ENCODE results near the gene CTDSP1.

Gene CTDSP1

GRCh38 chr2:218419630-218420216 is 20.1 kb downstream of the CTDSP1 start:
- H3K9me3 ChIP-seq (ENCODE audit: control insufficient read depth, insufficient read depth, low read length), result no peaks in the 10 kb centered on the region
- no peaks in the 10 kb centered on the region for H3K27me3 ChIP-seq (ENCODE audit: control insufficient read depth, insufficient read depth, low read length)
- peak overlapping the region; percentile 26 for H3K4me3 ChIP-seq (ENCODE audit: low read depth, low read length)
- H3K4me1 ChIP-seq (ENCODE audit: control insufficient read depth, insufficient read depth, low read length), result peaks cover 6% of the 10 kb centered on the region
- H3K9ac ChIP-seq (ENCODE audit: low read depth, low read length), result no peak overlapping the region
- H3K36me3 ChIP-seq (ENCODE audit: control insufficient read depth, insufficient read depth, low read length), result no peaks in the 10 kb centered on the region

GRCh38 chr2:218421027-218421426 is 21.4 kb downstream of the CTDSP1 start:
- Histone ChIP-seq H3K9me3 (ENCODE audit: control insufficient read depth, insufficient read depth, low read length) (no peaks in the 10 kb centered on the region), H3K4me1 (ENCODE audit: control insufficient read depth, insufficient read depth, low read length) (peaks cover 6% of the 10 kb centered on the region), H3K9ac (ENCODE audit: low read depth, low read length) (no peak overlapping the region), H3K4me3 (ENCODE audit: low read depth, low read length) (no peak overlapping the region), H3K27me3 (ENCODE audit: control insufficient read depth, insufficient read depth, low read length) (no peaks in the 10 kb centered on the region), H3K36me3 (ENCODE audit: control insufficient read depth, insufficient read depth, low read length) (no peaks in the 10 kb centered on the region)

GRCh38 chr2:218422403-218423086 is 22.9 kb downstream of the CTDSP1 start:
- Histone ChIP-seq H3K4me3 (ENCODE audit: low read depth, low read length) (no peak overlapping the region), H3K36me3 (ENCODE audit: control insufficient read depth, insufficient read depth, low read length) (no peaks in the 10 kb centered on the region), H3K9me3 (ENCODE audit: control insufficient read depth, insufficient read depth, low read length) (no peaks in the 10 kb centered on the region), H3K4me1 (ENCODE audit: control insufficient read depth, insufficient read depth, low read length) (peaks cover 6% of the 10 kb centered on the region), H3K27me3 (ENCODE audit: control insufficient read depth, insufficient read depth, low read length) (no peaks in the 10 kb centered on the region), H3K9ac (ENCODE audit: low read depth, low read length) (no peak overlapping the region)

- Histone ChIP-seq H3K9ac (ENCODE audit: low read depth, low read length) (no peak overlapping the region), H3K36me3 (ENCODE audit: control insufficient read depth, insufficient read depth, low read length) (no peaks in the 10 kb centered on the region), H3K9me3 (ENCODE audit: control insufficient read depth, insufficient read depth, low read length) (no peaks in the 10 kb centered on the region), H3K4me1 (ENCODE audit: control insufficient read depth, insufficient read depth, low read length) (peaks cover 6% of the 10 kb centered on the region), H3K27me3 (ENCODE audit: control insufficient read depth, insufficient read depth, low read length) (no peaks in the 10 kb centered on the region), H3K4me3 (ENCODE audit: low read depth, low read length) (no peak overlapping the region)
These were observed 23.9 kb downstream of the CTDSP1 start for GRCh38 chr2:218423584-218423983.

GRCh38 chr2:218425531-218425930 is 25.9 kb downstream of the CTDSP1 start:
- H3K9me3 ChIP-seq (ENCODE audit: control insufficient read depth, insufficient read depth, low read length), result no peaks in the 10 kb centered on the region
- no peaks in the 10 kb centered on the region for H3K27me3 ChIP-seq (ENCODE audit: control insufficient read depth, insufficient read depth, low read length)
- H3K4me1 ChIP-seq (ENCODE audit: control insufficient read depth, insufficient read depth, low read length), result no peaks in the 10 kb centered on the region
- H3K36me3 ChIP-seq (ENCODE audit: control insufficient read depth, insufficient read depth, low read length), result no peaks in the 10 kb centered on the region
- no peak overlapping the region for H3K9ac ChIP-seq (ENCODE audit: low read depth, low read length)
- H3K4me3 ChIP-seq (ENCODE audit: low read depth, low read length), result no peak overlapping the region

- H3K9ac ChIP-seq (ENCODE audit: low read depth, low read length), result no peak overlapping the region
- no peaks in the 10 kb centered on the region for H3K27me3 ChIP-seq (ENCODE audit: control insufficient read depth, insufficient read depth, low read length)
- H3K4me3 ChIP-seq (ENCODE audit: low read depth, low read length), result no peak overlapping the region
- H3K36me3 ChIP-seq (ENCODE audit: control insufficient read depth, insufficient read depth, low read length), result peaks cover 2% of the 10 kb centered on the region
- H3K4me1 ChIP-seq (ENCODE audit: control insufficient read depth, insufficient read depth, low read length), result no peaks in the 10 kb centered on the region
- no peaks in the 10 kb centered on the region for H3K9me3 ChIP-seq (ENCODE audit: control insufficient read depth, insufficient read depth, low read length)
These were observed 28.1 kb downstream of the CTDSP1 start for GRCh38 chr2:218427741-218428140.

- Histone ChIP-seq H3K9ac (ENCODE audit: low read depth, low read length) (no peak overlapping the region), H3K4me3 (ENCODE audit: low read depth, low read length) (no peak overlapping the region), H3K27me3 (ENCODE audit: control insufficient read depth, insufficient read depth, low read length) (no peaks in the 10 kb centered on the region), H3K9me3 (ENCODE audit: control insufficient read depth, insufficient read depth, low read length) (no peaks in the 10 kb centered on the region), H3K36me3 (ENCODE audit: control insufficient read depth, insufficient read depth, low read length) (peaks cover 2% of the 10 kb centered on the region), H3K4me1 (ENCODE audit: control insufficient read depth, insufficient read depth, low read length) (no peaks in the 10 kb centered on the region)
These were observed 29.3 kb downstream of the CTDSP1 start for GRCh38 chr2:218428846-218429558.

- Histone ChIP-seq H3K9ac (ENCODE audit: low read depth, low read length) (no peak overlapping the region), H3K9me3 (ENCODE audit: control insufficient read depth, insufficient read depth, low read length) (no peaks in the 10 kb centered on the region), H3K27me3 (ENCODE audit: control insufficient read depth, insufficient read depth, low read length) (no peaks in the 10 kb centered on the region), H3K4me1 (ENCODE audit: control insufficient read depth, insufficient read depth, low read length) (no peaks in the 10 kb centered on the region), H3K4me3 (ENCODE audit: low read depth, low read length) (no peak overlapping the region), H3K36me3 (ENCODE audit: control insufficient read depth, insufficient read depth, low read length) (peaks cover 2% of the 10 kb centered on the region)
These were observed 30.4 kb downstream of the CTDSP1 start for GRCh38 chr2:218429911-218430692.

GRCh38 chr2:218430721-218431120 is 31.1 kb downstream of the CTDSP1 start:
- Histone ChIP-seq H3K27me3 (ENCODE audit: control insufficient read depth, insufficient read depth, low read length) (no peaks in the 10 kb centered on the region), H3K9ac (ENCODE audit: low read depth, low read length) (no peak overlapping the region), H3K4me3 (ENCODE audit: low read depth, low read length) (no peak overlapping the region), H3K9me3 (ENCODE audit: control insufficient read depth, insufficient read depth, low read length) (no peaks in the 10 kb centered on the region), H3K36me3 (ENCODE audit: control insufficient read depth, insufficient read depth, low read length) (peaks cover 2% of the 10 kb centered on the region), H3K4me1 (ENCODE audit: control insufficient read depth, insufficient read depth, low read length) (no peaks in the 10 kb centered on the region)

GRCh38 chr2:218431878-218432277 is 32.2 kb downstream of the CTDSP1 start:
- no peaks in the 10 kb centered on the region for H3K27me3 ChIP-seq (ENCODE audit: control insufficient read depth, insufficient read depth, low read length)
- H3K4me3 ChIP-seq (ENCODE audit: low read depth, low read length), result no peak overlapping the region
- no peaks in the 10 kb centered on the region for H3K9me3 ChIP-seq (ENCODE audit: control insufficient read depth, insufficient read depth, low read length)
- no peaks in the 10 kb centered on the region for H3K4me1 ChIP-seq (ENCODE audit: control insufficient read depth, insufficient read depth, low read length)
- H3K9ac ChIP-seq (ENCODE audit: low read depth, low read length), result no peak overlapping the region
- H3K36me3 ChIP-seq (ENCODE audit: control insufficient read depth, insufficient read depth, low read length), result peaks cover 2% of the 10 kb centered on the region

GRCh38 chr2:218432676-218433365 is 33.2 kb downstream of the CTDSP1 start:
- no peaks in the 10 kb centered on the region for H3K4me1 ChIP-seq (ENCODE audit: control insufficient read depth, insufficient read depth, low read length)
- no peak overlapping the region for H3K4me3 ChIP-seq (ENCODE audit: low read depth, low read length)
- no peaks in the 10 kb centered on the region for H3K27me3 ChIP-seq (ENCODE audit: control insufficient read depth, insufficient read depth, low read length)
- peaks cover 2% of the 10 kb centered on the region for H3K36me3 ChIP-seq (ENCODE audit: control insufficient read depth, insufficient read depth, low read length)
- H3K9me3 ChIP-seq (ENCODE audit: control insufficient read depth, insufficient read depth, low read length), result no peaks in the 10 kb centered on the region
- H3K9ac ChIP-seq (ENCODE audit: low read depth, low read length), result no peak overlapping the region

Data from iPS-15b (cell line).